Chondrocyte (in vitro differentiated cells): ENCODE measurements around the gene MNX1. TPM values are rescaled to one million over a fixed set of nuclear protein-coding genes. Genes with fewer than 3 reads are reported as not detected.

Experiments
- DNase-seq: peaks from one replicate; pipeline ENCODE4 v3.0.0; 2021; ENCODE audit warnings: mixed read lengths, low spot score
- H3K27ac Mint-ChIP-seq: one replicate; pipeline ENCODE4 v1.8.0; 2021; ENCODE audit warnings: mild to moderate bottlenecking, moderate library complexity, mixed read lengths; ENCODE audit not compliant: unreplicated experiment
- H3K27me3 Mint-ChIP-seq: 2 replicates; pipeline ENCODE4 v1.8.0; 2021; ENCODE audit warnings: low read depth, mixed read lengths
- H3K36me3 Mint-ChIP-seq: 2 replicates; pipeline ENCODE4 v1.8.0; 2021; ENCODE audit warnings: low read depth, mixed read lengths
- H3K4me1 Mint-ChIP-seq: 2 replicates; pipeline ENCODE4 v1.8.0; 2021; ENCODE audit warnings: low read depth, mild to moderate bottlenecking, mixed read lengths
- H3K4me3 Mint-ChIP-seq: one replicate; pipeline ENCODE4 v1.8.0; 2021; ENCODE audit warnings: mild to moderate bottlenecking, moderate library complexity, mixed read lengths; ENCODE audit not compliant: unreplicated experiment
- H3K9me3 Mint-ChIP-seq: 2 replicates; pipeline ENCODE4 v1.8.0; 2021; ENCODE audit warnings: low read depth, mixed read lengths
- CTCF ChIP-seq: fragments of 200-600 bp; sonication (generic); IDR thresholded peaks from 2 replicates; pipeline ENCODE4 v1.5.0; 2021; ENCODE audit warnings: antibody characterized with exemption, mild to moderate bottlenecking, moderate library complexity
- total RNA-seq: library from RNA; stranded (reverse); gene quantifications from 3 replicates; pipeline ENCODE4 v1.2.1, GENCODE V29; 2021

The MNX1 gene
- total RNA-seq, 1 donor from 2014 or later = not detected

GRCh38 chr7:157023589-157023905 is 13.1 kb upstream of the MNX1 start:
- Mint-ChIP-seq H3K27ac (no peak overlapping the region), H3K36me3 (no peaks in the 10 kb centered on the region), H3K4me3 (no peak overlapping the region), H3K9me3 (no peaks in the 10 kb centered on the region), H3K4me1 (peaks cover 6% of the 10 kb centered on the region), H3K27me3 (peaks cover 71% of the 10 kb centered on the region)
- DNase-seq = no peak
- no peak for TF ChIP-seq CTCF

- Mint-ChIP-seq H3K4me3 (no peak overlapping the region), H3K36me3 (no peaks in the 10 kb centered on the region)
Measured at GRCh38 chr7:157022681-157023588, 12.5 kb upstream of the MNX1 start.

GRCh38 chr7:157021871-157022680 is 11.6 kb upstream of the MNX1 start:
- DNase-seq = peak; percentile 52
- Mint-ChIP-seq H3K27ac (no peak overlapping the region), H3K4me1 (peaks cover 8% of the 10 kb centered on the region), H3K27me3 (peaks cover 71% of the 10 kb centered on the region), H3K36me3 (no peaks in the 10 kb centered on the region), H3K4me3 (no peak overlapping the region), H3K9me3 (no peaks in the 10 kb centered on the region)
- no peak for TF ChIP-seq CTCF

More at GRCh38 chr7:157022681-157023588, 12.5 kb upstream of the MNX1 start:
- DNase-seq = peak; percentile 67
- peaks cover 8% of the 10 kb centered on the region for H3K4me1 Mint-ChIP-seq
- no peaks in the 10 kb centered on the region for H3K9me3 Mint-ChIP-seq
- peaks cover 70% of the 10 kb centered on the region for H3K27me3 Mint-ChIP-seq
- H3K27ac Mint-ChIP-seq = no peak overlapping the region
- no peak for TF ChIP-seq CTCF

GRCh38 chr7:157021071-157021870 is 10.8 kb upstream of the MNX1 start:
- Mint-ChIP-seq H3K36me3 (no peaks in the 10 kb centered on the region), H3K27ac (no peak overlapping the region), H3K9me3 (no peaks in the 10 kb centered on the region), H3K27me3 (peaks cover 71% of the 10 kb centered on the region), H3K4me1 (peaks cover 8% of the 10 kb centered on the region), H3K4me3 (no peak overlapping the region)
- DNase-seq = peak; percentile 69
- TF ChIP-seq CTCF = no peak
